IMR-90 (cell line): ENCODE measurements around the gene B4GALT1. TPM values are rescaled to one million over a fixed set of nuclear protein-coding genes. Genes with fewer than 3 reads are reported as not detected.

Experiments
- ATAC-seq: fragments of 200-7000 bp; cut with Tn5 transposase; 2 replicates; pipeline ENCODE4 v1.9.1; 2020; ENCODE audit warnings: low read depth, mild to moderate bottlenecking, moderate library complexity
- BruUV-seq: library from RNA; stranded (reverse); fragments of 400-500 nt; replicated peaks from 2 replicates; lab custom pipeline; 2021; lab: Mats Ljungman, UMichigan
- CTCF ChIA-PET: fragments of 300-600 bp; formaldehyde crosslinking; extraction: SDS; loops from one replicate; lab custom pipeline; 2021; ENCODE audit warnings: antibody characterized with exemption; lab: Yijun Ruan, JAX
- POLR2A ChIA-PET: fragments of 300-600 bp; sonication (Branson Sonifier 250); formaldehyde crosslinking; loops from one replicate; lab custom pipeline; 2022; ENCODE audit warnings: antibody characterized with exemption; ENCODE audit not compliant: unreplicated experiment; lab: Charles Lee
- DNase-seq: peaks from one replicate; pipeline ENCODE4 v3.0.0; 2013
- H2AFZ ChIP-seq: replicated peaks from 2 replicates; pipeline ENCODE3; 2013; ENCODE audit warnings: low read length, mild to moderate bottlenecking; ENCODE audit not compliant: poor library complexity
- H2AK5ac ChIP-seq: 2 replicates; pipeline ENCODE4 v1.6.1; 2013; ENCODE audit warnings: low read depth, low read length, inconsistent platforms
- H2AK9ac ChIP-seq: replicated peaks from 2 replicates; pipeline ENCODE3; 2013; ENCODE audit warnings: mild to moderate bottlenecking, low read depth, low read length, moderate library complexity; ENCODE audit not compliant: poor library complexity
- H2BK120ac ChIP-seq: 2 replicates; pipeline ENCODE4 v1.6.1; 2013; ENCODE audit warnings: low read depth, low read length, inconsistent platforms
- H2BK15ac ChIP-seq: 3 replicates; pipeline ENCODE4 v1.6.1; 2013; ENCODE audit warnings: low read depth, low read length, inconsistent platforms
- H2BK20ac ChIP-seq: 2 replicates; pipeline ENCODE4 v1.6.1; 2013; ENCODE audit warnings: low read depth, mild to moderate bottlenecking, inconsistent platforms, low read length, moderate library complexity
- H2BK5ac ChIP-seq: 2 replicates; pipeline ENCODE4 v1.6.1; 2013; ENCODE audit warnings: mild to moderate bottlenecking, low read depth, low read length, inconsistent platforms; ENCODE audit not compliant: poor library complexity, severe bottlenecking
- H3K14ac ChIP-seq: replicated peaks from 2 replicates; pipeline ENCODE4 v1.6.1; 2013; ENCODE audit warnings: low read depth, low read length, inconsistent platforms
- H3K18ac ChIP-seq: 2 replicates; pipeline ENCODE4 v1.6.1; 2013; ENCODE audit warnings: low read depth, low read length, control low read depth
- H3K23ac ChIP-seq: 2 replicates; pipeline ENCODE4 v1.6.1; 2013; ENCODE audit warnings: low read depth, low read length, inconsistent platforms
- H3K27ac ChIP-seq: 2 replicates; pipeline ENCODE4 v1.5.1; 2013; ENCODE audit warnings: mild to moderate bottlenecking, control low read depth, low read length; ENCODE audit not compliant: insufficient read depth
- H3K27me3 ChIP-seq: 2 replicates; pipeline ENCODE4 v1.6.1; 2013; ENCODE audit warnings: low read length; ENCODE audit not compliant: control insufficient read depth, insufficient read depth
- H3K36me3 ChIP-seq: 2 replicates; pipeline ENCODE4 v1.6.1; 2013; ENCODE audit warnings: low read length, mixed read lengths; ENCODE audit not compliant: control insufficient read depth, insufficient read depth
- H3K4ac ChIP-seq: 2 replicates; pipeline ENCODE4 v1.6.1; 2013; ENCODE audit warnings: low read depth, low read length, inconsistent platforms
- H3K4me1 ChIP-seq: 2 replicates; pipeline ENCODE4 v1.6.1; 2013; ENCODE audit warnings: low read length, mixed read lengths; ENCODE audit not compliant: control insufficient read depth, insufficient read depth
- H3K4me2 ChIP-seq: 2 replicates; pipeline ENCODE4 v1.6.1; 2013; ENCODE audit warnings: low read depth, mild to moderate bottlenecking, control low read depth, low read length, moderate library complexity
- H3K4me3 ChIP-seq: 2 replicates; pipeline ENCODE4 v1.5.1; 2013; ENCODE audit warnings: low read depth, mild to moderate bottlenecking, control low read depth, low read length, moderate library complexity; ENCODE audit not compliant: insufficient read depth
- H3K56ac ChIP-seq: 2 replicates; pipeline ENCODE4 v1.6.1; 2013; ENCODE audit warnings: low read length, inconsistent platforms; ENCODE audit not compliant: insufficient read depth; ENCODE audit errors: extremely low read depth
- H3K79me1 ChIP-seq, 2 experiments: 2 replicates each; pipeline ENCODE4 v1.6.1; 2013; ENCODE audit warnings: low read length in 2 of 2, inconsistent platforms in 1 of 2, low read depth in 1 of 2
- H3K9ac ChIP-seq: 2 replicates; pipeline ENCODE4 v1.6.1; 2013; ENCODE audit warnings: low read depth, low read length, control low read depth
- H3K9me1 ChIP-seq: 2 replicates; pipeline ENCODE4 v1.6.1; 2013; ENCODE audit warnings: low read length, inconsistent platforms; ENCODE audit not compliant: insufficient read depth
- H3K9me3 ChIP-seq: 2 replicates; pipeline ENCODE4 v1.6.1; 2013; ENCODE audit warnings: low read length; ENCODE audit not compliant: control insufficient read depth, insufficient read depth
- H4K20me1 ChIP-seq: 2 replicates; pipeline ENCODE4 v1.6.1; 2013; ENCODE audit warnings: low read length, inconsistent platforms; ENCODE audit not compliant: insufficient read depth
- H4K5ac ChIP-seq: 2 replicates; pipeline ENCODE4 v1.6.1; 2013; ENCODE audit warnings: mild to moderate bottlenecking, low read depth, low read length, control low read depth
- H4K8ac ChIP-seq, 2 experiments: 2 replicates each; pipeline ENCODE4 v1.6.1; 2013; ENCODE audit warnings: low read depth in 2 of 2, low read length in 2 of 2, control low read depth in 1 of 2, inconsistent platforms in 1 of 2
- H4K91ac ChIP-seq: 2 replicates; pipeline ENCODE4 v1.6.1; 2013; ENCODE audit warnings: low read depth, low read length, inconsistent platforms; ENCODE audit not compliant: insufficient read depth
- MAFK ChIP-seq: IDR thresholded peaks from 2 replicates; pipeline ENCODE4 v1.6.1; 2012; ENCODE audit warnings: low read depth, low read length, improper control_type of control experiment
- MAZ ChIP-seq: IDR thresholded peaks from 2 replicates; pipeline ENCODE4 v1.6.1; 2012; ENCODE audit warnings: low read depth, mild to moderate bottlenecking, low read length, improper control_type of control experiment, moderate library complexity, borderline replicate concordance
- MXI1 ChIP-seq: IDR thresholded peaks from 2 replicates; pipeline ENCODE4 v1.6.1; 2012; ENCODE audit warnings: low read depth, mild to moderate bottlenecking, low read length, moderate library complexity, borderline replicate concordance
- RAD21 ChIP-seq: IDR thresholded peaks from 2 replicates; pipeline ENCODE4 v1.6.1; 2012; ENCODE audit warnings: low read length, improper control_type of control experiment
- RCOR1 ChIP-seq: IDR thresholded peaks from 2 replicates; pipeline ENCODE4 v1.6.1; 2012; ENCODE audit warnings: mild to moderate bottlenecking, low read length, improper control_type of control experiment; ENCODE audit not compliant: insufficient replicate concordance
- WGBS, 2 experiments: methylation state at CpG; one replicate each; pipeline versions ENCODE4 v1.1.5 to v1.1.7; 2013; ENCODE audit warnings: missing lambda C conversion rate in 2 of 2; ENCODE audit not compliant: insufficient read length in 1 of 2; ENCODE audit errors: extremely low coverage in 2 of 2; 5-methylcytosine and 5-hydroxymethylcytosine counted together
- dilution Hi-C: fragments of 300-500 bp; cut with HindIII; formaldehyde crosslinking; loops from one replicate; pipeline ENCODE4 v1.14.3; 2018; ENCODE audit warnings: low sequenced_read_pairs; ENCODE audit not compliant: unreplicated experiment
- in situ Hi-C: fragments of 300-500 bp; cut with MboI; formaldehyde crosslinking; loops from 3 replicates; pipeline ENCODE4 v1.14.3; 2019; ENCODE audit warnings: low sequenced_read_pairs, inconsistent platforms, mixed read lengths
- intact Hi-C: fragments of 100-400 bp; cut with micrococcal nuclease; formaldehyde crosslinking; loops from 2 replicates; pipeline ENCODE4 v1.10.0; 2022
- polyA plus RNA-seq, 3 experiments: library from polyadenylated mRNA; depleted of rRNA; stranded (reverse); fragments of >200 nt; gene quantifications; 2 replicates each; pipeline ENCODE4 v1.2.3, GENCODE V29; 2012; ENCODE audit warnings: low replicate concordance in 1 of 3
- total RNA-seq: library from RNA; depleted of rRNA; stranded (reverse); fragments of >200 nt; gene quantifications from 2 replicates; pipeline ENCODE4 v1.2.3, GENCODE V29; 2012
- TF ChIP-seq, protein P1 (sequence below): fragments of 150-350 bp; IDR thresholded peaks from 2 replicates; pipeline ENCODE4 v1.6.1; 2017; ENCODE audit warnings: mild to moderate bottlenecking, antibody characterized with exemption, low read length, low read depth

B4GALT1 gene
- total and polyA plus RNA-seq, 2 of the 4 experiments (the other 2 are of a cell fraction) = 8.8 to 37.8 TPM

DNA sequence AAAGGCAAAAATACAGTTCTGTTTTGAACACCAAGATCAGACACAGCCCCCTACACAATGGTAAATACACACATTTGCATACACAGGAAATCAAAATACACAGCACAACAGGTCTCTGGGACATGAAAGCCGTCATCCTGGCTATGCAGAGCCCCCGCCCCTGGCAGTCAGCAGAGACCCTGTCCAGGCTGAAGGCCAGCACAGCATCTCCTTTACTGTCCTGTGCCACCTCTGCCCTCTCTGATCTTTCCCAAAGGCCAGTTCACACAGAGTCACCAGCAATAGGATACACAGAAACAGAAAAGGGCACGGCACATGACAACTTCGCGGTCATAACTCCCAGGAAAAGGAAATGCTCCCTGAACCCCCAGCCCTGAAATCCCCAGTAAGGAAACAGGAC, 56.5 kb downstream of the B4GALT1 start:
- no peak overlapping the region for H3K4me3 ChIP-seq
- TF ChIP-seq MAZ (no peak), RAD21 (no peak), MXI1 (no peak), MAFK (no peak), RCOR1 (no peak)
- TF ChIP-seq, protein P1, sequence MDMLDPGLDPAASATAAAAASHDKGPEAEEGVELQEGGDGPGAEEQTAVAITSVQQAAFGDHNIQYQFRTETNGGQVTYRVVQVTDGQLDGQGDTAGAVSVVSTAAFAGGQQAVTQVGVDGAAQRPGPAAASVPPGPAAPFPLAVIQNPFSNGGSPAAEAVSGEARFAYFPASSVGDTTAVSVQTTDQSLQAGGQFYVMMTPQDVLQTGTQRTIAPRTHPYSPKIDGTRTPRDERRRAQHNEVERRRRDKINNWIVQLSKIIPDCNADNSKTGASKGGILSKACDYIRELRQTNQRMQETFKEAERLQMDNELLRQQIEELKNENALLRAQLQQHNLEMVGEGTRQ = no peak
- no peak overlapping the region for H3K18ac ChIP-seq
- no peak overlapping the region for H2AFZ ChIP-seq
- no peak overlapping the region for H2BK5ac ChIP-seq
- no peak overlapping the region for H2BK15ac ChIP-seq
- BruUV-seq = no TSS peak
- H3K36me3 ChIP-seq = peaks cover 26% of the 10 kb centered on the region
- H3K56ac ChIP-seq = no peak overlapping the region
- no peaks in the 10 kb centered on the region; the same call in 1 of the 2 replicates for H4K20me1 ChIP-seq
- WGBS, 2 experiments = 60% methylated on average over 1 of the region's 5 CpGs; no CpG with 5 or more reads in 1 of the 2 experiments
- no peaks in the 10 kb centered on the region for H3K9me3 ChIP-seq
- H3K9me1 ChIP-seq = peaks cover 31% of the 10 kb centered on the region
- H2BK120ac ChIP-seq = no peak overlapping the region
- H3K27me3 ChIP-seq = no peaks in the 10 kb centered on the region
- intact Hi-C loops (loop anchor here (2.0 kb wide), 1 partner anchor 34 kb away; the partner anchor contains the start of gene SMU1), in situ Hi-C loops (no loop called here), dilution Hi-C loops (no loop called here)
- no peak for ATAC-seq
- no peak overlapping the region for H3K4ac ChIP-seq
- peaks cover 22 to 53% of the 10 kb centered on the region in 2 experiments for H3K79me1 ChIP-seq
- POLR2A ChIA-PET = no interaction called here
- no peak overlapping the region for H2BK20ac ChIP-seq
- no peak overlapping the region for H2AK9ac ChIP-seq
- H3K9ac ChIP-seq = no peak overlapping the region
- H3K27ac ChIP-seq = no peak overlapping the region
- H2AK5ac ChIP-seq = no peak overlapping the region
- H3K23ac ChIP-seq = no peak overlapping the region
- CTCF ChIA-PET = no interaction called here
- H4K8ac ChIP-seq = no peak overlapping the region
- H4K5ac ChIP-seq = no peak overlapping the region
- H3K4me1 ChIP-seq = peaks cover 15% of the 10 kb centered on the region
- no peak overlapping the region for H3K4me2 ChIP-seq
- no peak overlapping the region for H4K91ac ChIP-seq
- DNase-seq = no peak
- no peak overlapping the region for H3K14ac ChIP-seq
